Forelimb muscle (tissue), 1 donor: ENCODE results near the gene EZH1. TPM values are rescaled to one million over a fixed set of nuclear protein-coding genes. Genes with fewer than 3 reads are reported as not detected.
"Not testable (repeated sequence)": the region's sequence is repeated elsewhere in the genome, so short reads cannot be mapped to it uniquely, and the experiment has no call there.

Experiments
- DNase-seq: peaks from one replicate; pipeline ENCODE4 v3.0.0-alpha.2; 2013; ENCODE audit warnings: low read depth
- polyA plus RNA-seq: library from polyadenylated mRNA; unstranded; fragments of 120-200 nt; gene quantifications from one replicate; pipeline ENCODE4 v1.2.1, GENCODE V29; 2013; ENCODE audit not compliant: insufficient read length

The EZH1 gene
- polyA plus RNA-seq, 1 donor = 22.6 TPM

DNA sequence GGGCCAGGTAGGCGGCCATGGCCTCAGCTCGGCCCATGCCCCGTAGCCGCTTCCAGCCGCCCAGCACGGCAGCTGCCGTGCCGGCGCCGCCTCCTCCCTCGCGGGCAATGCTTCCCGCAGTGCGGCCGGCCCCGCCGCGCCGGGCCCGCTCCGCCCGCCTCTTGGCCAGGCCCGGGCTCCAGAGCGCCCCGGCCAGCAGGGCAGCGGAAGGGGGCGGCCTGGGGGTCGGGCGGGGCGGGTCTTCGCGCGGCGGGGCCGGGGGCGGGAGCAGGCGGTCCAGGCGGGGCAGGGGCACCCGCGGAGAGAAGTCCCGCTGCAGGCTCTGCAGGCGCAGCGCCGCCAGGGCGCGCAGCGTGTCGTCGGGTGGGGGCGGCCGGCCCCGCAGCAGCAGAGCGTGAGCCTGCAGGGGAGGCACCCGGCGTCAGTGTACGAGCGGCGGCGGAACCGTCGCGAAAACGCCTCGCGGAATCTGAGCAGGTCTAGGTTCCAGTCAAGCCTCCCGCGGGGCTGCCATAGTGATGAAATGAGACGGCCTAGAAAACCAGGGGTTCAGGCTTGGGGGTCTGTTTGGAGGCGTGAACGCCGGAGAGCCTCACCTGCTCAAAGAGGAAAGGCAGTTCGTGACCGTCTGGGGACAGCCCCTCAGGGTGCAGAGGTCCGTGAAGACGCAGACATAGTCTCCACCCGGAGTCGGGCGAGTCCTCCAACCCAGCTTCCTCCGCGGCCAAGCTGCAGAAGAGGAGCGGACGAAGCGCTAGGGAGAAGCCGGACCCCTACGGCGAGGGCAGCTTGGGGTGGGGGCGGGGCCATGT, 74.7 kb downstream of the EZH1 start:
- no peak for DNase-seq

DNA sequence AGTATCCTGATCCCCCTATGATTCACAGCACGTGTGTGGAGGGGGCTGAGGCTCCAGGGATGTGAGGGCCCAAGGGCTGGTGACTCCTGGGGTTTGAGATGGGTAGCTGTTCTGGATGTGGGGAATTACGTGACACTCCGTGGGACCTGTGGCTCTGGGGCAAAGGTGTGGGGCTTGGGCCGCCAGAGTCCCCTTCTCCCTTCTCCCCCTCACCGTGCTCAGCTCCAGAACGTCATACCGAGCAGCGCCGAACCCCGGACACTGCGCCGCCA, 75.2 kb downstream of the EZH1 start:
- no peak for DNase-seq

DNA sequence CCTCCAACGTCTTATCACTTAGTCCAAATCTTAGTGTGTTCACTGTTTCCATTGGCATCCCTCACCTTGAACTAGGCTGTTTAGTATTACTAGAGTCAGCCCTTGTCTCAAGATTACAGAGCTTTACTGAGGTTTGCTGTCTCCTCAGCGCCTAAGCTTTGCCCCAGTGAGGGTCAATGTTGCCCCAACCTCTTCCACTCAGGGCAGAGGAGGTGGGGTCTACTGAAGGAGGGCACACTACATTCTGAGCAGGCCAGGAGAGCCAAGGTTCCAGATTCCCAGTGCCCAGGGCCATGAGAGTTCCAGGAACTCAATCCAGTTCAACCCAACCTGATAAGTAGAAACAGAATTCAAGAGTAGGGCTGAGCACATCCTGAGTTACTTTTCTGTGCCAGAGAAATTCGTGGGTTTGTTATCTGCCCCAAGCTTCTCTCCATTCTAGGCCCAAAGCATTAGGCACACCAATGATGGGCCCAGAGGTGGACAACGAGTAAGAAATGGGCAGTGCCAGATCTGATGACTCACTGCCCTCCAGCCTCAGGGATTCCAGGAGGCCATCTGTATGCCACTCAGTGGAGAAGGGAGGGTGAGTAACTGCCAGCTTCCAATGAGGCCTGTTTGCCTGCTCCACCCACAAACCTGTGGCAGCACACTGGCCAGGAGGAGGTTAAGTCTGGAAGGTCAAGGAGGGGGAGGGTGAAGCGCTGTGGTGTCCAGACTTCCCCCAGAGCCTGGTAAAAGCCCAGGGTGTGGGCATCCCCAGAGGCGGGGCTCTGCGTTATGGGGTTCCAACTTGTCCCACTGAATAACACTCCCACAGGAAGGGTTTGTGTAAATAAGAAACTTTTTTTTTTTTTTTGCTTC, 77.5 kb downstream of the EZH1 start:
- DNase-seq = no peak

DNA sequence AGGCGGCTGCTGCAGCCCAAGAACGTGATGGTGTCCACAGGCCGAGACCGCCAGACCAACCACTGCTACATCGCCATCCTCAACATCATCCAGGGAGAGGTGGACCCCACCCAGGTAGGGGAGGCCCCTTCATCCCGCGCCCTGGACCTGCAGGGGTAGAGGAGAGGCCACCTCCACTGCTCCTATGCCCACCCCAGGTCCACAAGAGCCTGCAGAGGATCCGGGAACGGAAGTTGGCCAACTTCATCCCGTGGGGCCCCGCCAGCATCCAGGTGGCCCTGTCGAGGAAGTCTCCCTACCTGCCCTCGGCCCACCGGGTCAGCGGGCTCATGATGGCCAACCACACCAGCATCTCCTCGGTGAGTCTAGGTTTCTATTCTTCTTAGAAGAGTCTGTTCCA, 78.7 kb downstream of the EZH1 start:
- not testable (repeated sequence) for DNase-seq

DNA sequence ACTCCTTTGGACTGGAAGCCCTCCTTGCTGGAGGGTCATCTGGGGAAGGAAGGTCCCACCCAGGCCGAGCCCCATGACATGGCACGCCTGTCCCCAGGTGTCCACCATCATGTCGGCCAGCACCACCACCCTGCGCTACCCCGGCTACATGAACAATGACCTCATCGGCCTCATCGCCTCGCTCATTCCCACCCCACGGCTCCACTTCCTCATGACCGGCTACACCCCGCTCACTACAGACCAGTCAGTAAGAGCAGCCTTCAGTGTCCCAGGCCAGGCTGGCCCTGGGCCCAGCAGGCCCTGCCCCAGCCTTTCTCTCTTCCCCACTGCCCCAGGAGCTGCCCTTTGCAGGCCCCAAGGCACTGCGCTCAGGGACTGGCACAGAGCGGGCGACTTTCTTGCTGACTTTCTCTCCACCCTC, 79.2 kb downstream of the EZH1 start:
- DNase-seq = no peak

DNA sequence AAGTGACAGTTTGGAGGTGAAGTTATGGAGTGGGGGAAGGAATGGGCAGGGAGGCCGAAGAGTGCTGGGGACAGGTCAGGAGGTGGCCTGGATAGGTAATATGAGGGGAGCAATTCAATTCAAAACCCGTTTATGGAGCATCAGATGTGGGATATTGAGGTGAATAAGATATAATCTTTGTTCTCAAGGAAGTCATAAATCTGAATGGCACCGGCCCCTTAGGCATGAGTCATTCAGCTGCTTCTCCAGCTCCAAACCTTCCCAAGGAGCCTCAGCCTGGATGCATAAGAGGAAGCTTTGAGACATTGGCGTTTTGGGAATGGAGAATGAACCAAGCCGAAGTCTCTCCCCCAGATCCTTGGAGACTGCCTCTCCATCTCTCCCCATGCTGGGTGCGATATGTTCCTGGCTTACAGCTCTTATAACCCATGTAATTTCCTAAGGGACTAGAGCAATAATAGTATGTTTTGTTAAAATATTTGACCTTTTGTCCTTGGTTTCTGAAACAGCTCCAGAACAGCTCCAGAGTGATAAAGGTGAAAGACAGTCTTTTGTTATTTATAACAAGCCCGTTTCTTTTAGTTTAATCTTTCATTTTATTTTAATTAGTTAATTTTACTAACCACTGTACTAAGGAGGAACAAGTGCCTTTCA, 84.0 kb downstream of the EZH1 start:
- DNase-seq = no peak

DNA sequence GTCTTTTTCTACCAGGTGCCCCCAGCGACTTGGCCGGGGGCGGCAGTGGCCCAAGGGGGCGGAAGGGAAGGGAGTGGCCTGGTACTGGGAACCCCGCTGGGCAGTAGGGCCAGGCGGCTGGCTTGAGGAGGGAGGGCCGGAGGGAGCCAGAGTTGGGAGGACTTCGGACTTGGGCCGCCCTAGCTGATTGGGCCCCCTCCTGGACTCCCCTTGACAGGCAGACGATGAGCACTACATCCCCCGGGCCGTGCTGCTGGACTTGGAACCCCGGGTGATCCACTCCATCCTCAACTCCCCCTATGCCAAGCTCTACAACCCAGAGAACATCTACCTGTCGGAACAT, 84.9 kb downstream of the EZH1 start:
- DNase-seq = not testable (repeated sequence)

DNA sequence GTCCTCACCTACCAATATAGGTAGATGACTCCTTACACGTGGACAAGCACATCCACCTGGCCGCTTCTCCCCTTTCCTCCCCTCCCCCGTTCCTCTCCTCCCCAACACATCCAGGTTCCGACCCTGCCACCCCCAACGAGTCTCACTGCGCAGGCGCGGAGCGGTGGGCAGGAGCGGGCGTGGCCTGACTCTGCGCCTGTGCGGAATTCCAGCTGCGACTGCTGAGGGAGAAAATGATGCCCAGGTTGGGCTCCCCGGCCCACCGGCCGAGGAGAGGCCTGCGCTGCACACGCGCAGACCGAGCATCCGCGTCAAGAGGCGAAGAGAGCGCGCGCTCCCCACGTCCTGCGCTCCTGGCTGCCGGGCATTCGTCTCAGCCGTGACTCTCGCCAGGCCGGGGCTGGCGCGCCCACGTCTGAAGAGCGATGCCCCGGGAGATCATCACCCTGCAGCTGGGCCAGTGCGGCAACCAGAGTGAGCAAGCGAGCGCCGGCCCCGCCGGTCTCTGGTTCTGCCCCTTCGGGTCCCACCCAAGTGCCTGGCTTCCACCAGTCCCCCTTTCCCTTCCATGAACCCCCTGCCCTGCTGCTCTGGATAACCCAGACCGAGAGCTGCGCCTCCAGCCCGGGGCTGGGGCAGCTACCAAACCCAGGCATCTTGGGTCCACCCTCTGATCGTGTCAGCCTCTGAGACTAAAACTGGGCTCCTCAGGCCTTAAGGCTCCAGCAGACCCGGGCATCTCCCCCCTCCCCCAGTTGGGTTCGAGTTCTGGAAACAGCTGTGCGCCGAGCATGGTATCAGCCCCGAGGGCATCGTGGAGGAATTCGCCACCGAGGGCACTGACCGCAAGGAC, 85.5 kb downstream of the EZH1 start, which contains the start of gene TUBG2:
Gene TUBG2, plus strand, starts transcription at position 206 of the 853 bp plus-strand sequence. Its CDS starts 220 bp downstream, at position 426.
- DNase-seq = peak; percentile 60

DNA sequence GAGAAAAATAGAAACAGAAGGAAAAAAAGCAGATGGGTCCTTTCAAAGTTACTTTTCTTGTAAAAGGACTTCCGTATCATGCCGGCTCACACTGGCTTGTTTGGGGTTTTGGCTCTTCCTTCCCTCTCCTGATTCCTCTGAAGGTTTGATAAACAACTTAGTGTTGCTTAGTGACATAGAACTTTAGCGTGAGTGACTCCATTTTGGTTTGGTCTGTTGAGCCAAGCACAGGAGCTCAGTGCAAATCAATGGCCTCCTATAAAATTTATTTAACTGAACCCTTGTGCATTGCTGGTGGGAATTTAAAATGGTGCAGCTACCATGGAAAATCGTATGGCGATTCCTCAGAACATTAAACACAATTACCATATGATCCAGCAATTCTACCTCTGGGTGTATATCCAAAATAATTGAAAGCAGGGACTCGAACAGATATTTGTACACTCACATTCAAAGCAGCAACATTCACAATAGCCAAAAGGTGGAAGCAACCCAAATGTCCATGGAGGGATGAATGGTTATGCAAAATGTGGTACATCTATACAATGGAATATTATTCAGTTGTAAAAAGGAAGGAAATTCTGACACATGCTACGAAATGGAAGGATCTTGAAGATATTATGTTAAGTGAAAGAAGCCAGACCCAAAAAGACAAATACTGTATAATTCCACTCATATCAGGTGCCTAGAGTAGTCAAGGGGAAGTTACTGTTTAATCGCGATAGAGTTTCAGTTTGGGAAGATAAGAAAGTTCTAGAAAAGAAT, 86.8 kb downstream of the EZH1 start:
- DNase-seq = no peak

DNA sequence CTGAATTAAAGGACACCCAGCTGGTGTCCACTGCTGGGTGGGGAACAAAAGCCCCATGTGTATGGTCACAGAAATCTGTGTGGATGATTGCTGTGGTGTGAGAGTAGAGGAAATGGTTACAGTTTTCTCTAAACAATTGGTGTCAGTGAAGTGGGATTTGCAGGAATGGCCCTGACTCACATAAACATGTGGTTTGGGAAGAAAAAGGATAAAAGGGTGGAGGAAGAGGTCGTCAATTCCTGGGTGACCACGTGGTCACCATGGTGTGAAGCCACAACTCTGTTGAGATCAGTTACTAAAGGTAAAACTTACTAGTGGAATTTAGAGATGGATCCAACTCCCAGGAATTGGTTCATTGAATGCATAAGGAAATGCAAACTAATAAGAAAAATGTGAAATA, 89.3 kb downstream of the EZH1 start:
- no peak for DNase-seq

DNA sequence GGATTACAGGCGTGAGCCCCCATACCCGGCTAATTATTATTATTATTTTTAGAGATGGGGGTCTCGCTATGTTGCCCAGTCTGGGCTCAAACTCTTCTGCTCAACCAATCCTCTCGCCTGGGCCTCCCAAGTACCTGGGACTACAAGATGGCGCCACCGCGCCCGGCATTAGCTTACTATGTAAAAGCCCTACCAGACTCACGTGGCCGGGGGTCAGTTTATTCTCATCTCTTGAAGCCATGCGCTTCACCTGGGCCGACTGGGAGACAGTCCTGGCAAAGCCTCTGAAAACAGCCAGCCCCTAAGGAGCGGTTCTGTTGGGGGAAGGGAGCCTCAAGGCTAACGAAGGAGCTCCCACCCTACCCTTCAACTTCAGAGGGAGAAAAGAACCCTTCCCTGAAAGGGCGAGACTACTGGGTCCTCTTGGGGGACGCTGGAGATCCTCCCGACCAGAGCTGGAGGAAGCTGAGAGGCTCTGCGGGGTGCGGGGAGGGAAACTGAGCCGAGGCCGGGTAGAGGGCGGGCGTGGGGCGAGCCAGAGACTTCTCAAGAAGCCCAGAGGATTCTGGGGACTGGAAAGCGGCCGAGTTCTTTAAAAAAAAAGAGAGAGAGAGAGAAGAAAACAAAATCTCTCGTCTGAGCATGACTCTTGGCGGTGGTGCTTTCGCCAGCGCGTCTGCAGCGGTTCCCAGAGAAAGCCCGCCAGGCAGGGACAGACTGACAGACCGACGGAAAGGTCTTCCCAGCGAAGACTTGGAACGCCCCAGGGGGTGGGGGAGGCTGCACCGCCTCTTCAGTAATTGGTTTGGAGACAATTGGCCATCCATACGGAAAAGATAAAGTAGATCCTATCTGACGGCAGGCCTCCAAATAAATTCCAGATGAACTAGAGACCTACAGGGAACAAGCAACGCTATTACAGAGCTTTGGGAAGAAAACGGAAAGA, 91.4 kb downstream of the EZH1 start:
- DNase-seq = peak; percentile 74

DNA sequence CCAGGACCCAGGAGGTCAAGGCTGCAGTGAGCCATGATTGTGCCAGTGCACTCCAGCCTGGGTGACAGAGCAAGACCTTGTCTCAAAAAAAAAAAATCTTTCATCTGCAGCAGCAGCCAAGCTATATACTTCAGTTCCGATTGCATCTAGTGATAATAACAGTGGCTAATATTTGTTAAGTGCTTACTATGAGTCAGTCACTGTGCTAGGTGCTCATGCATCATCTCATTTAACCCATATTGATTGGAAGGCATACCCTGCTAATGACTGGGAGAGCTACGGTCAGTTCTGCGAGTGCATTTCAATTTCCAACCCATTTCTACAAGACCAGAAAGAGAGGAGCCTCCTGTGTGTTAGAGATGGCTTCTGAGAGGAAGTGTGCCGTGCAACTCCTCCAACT, 93.4 kb downstream of the EZH1 start:
- DNase-seq = no peak

Other genes with a start within 250 kb of the EZH1 start
- 18.7 TPM for gene NAGLU, start 208.8 kb downstream of the EZH1 start, polyA plus RNA-seq
- gene HSD17B1, start 192.1 kb downstream of the EZH1 start, polyA plus RNA-seq = 2.9 TPM
- 23.1 TPM for gene COASY, start 182.9 kb downstream of the EZH1 start, polyA plus RNA-seq
- 38.2 TPM for gene MLX, start 177.9 kb downstream of the EZH1 start, polyA plus RNA-seq
- 9.3 TPM for gene PSMC3IP, start 167.3 kb downstream of the EZH1 start, polyA plus RNA-seq
- 34.0 TPM for gene RETREG3, start 135.7 kb downstream of the EZH1 start, polyA plus RNA-seq
- gene TUBG1, start 135.4 kb downstream of the EZH1 start, polyA plus RNA-seq = 33.7 TPM
- 14.7 TPM for gene TUBG2, start 85.8 kb downstream of the EZH1 start, polyA plus RNA-seq
- 49.6 TPM for gene PLEKHH3, start 68.0 kb downstream of the EZH1 start, polyA plus RNA-seq
- 1.9 TPM for gene CCR10, start 63.2 kb downstream of the EZH1 start, polyA plus RNA-seq
- gene CNTNAP1, start 62.5 kb downstream of the EZH1 start, polyA plus RNA-seq = 9.4 TPM
- gene RAMP2, start 16.2 kb upstream of the EZH1 start, polyA plus RNA-seq = 64.1 TPM
- 27.7 TPM for gene VPS25, start 28.4 kb upstream of the EZH1 start, polyA plus RNA-seq
- gene WNK4, start 35.6 kb upstream of the EZH1 start, polyA plus RNA-seq = 0.43 TPM
- gene COA3, start 53.7 kb upstream of the EZH1 start, polyA plus RNA-seq = 50.6 TPM
- gene CNTD1, start 53.8 kb upstream of the EZH1 start, polyA plus RNA-seq = 0.70 TPM
- 41.7 TPM for gene BECN1, start 79.2 kb upstream of the EZH1 start, polyA plus RNA-seq
- 45.7 TPM for gene PSME3, start 88.4 kb upstream of the EZH1 start, polyA plus RNA-seq
- gene AOC2, start 99.5 kb upstream of the EZH1 start, polyA plus RNA-seq = 1.0 TPM
- 13.3 TPM for gene AOC3, start 106.2 kb upstream of the EZH1 start, polyA plus RNA-seq
- gene G6PC1, start 155.8 kb upstream of the EZH1 start, polyA plus RNA-seq = not detected
- gene AARSD1, start 219.4 kb upstream of the EZH1 start, polyA plus RNA-seq = 61.8 TPM
- 88.8 TPM for gene PTGES3L, start 235.0 kb upstream of the EZH1 start, polyA plus RNA-seq
- gene RUNDC1, start 235.5 kb upstream of the EZH1 start, polyA plus RNA-seq = 8.1 TPM